Fibroblast of skin of left quadriceps (primary cell): ENCODE results near the gene ADISSP.

Source experiments
- DNase-seq, 2 experiments: peaks; one replicate each; pipeline ENCODE4 v3.0.0-alpha.2; 2013; ENCODE audit warnings: low read depth in 2 of 2

The ADISSP gene

DNA sequence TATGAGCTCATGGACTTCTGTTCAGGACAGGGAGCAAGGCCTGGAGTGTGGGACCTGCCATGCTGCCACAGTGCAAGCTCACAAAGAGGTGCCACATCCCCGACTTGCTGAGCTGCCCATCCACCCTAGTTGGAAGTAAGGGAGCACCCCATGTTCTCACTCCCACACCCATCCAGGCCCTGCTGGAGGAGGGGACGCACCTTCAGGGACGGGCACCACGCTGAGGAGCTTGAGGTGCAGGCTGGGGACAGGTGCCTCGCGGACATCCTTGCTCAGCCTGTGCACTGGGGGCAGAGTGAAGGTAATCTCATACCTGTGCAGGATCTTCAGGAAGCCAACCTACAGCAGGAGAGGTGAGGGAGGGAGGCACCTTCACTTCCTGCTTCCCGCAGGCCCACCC is 12.3 kb downstream of the ADISSP start:
- no peak for DNase-seq

DNA sequence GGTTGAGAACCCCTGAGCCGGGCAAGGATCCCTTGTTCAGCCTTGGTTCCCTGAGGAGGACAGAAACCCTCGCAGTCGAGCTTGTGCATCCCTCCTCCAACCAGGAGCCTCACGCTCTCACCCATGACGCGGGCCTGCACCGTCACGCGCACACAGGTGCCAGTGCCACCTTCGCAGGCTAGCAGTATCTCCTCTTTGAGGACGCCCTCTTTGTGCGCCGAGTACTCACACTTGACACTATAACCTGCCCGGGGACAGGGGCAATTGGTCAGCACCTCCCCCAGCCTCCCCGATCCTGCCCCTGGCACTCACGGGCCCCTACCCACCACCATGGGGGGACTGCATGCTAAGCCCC is 13.3 kb downstream of the ADISSP start:
- DNase-seq = no peak

DNA sequence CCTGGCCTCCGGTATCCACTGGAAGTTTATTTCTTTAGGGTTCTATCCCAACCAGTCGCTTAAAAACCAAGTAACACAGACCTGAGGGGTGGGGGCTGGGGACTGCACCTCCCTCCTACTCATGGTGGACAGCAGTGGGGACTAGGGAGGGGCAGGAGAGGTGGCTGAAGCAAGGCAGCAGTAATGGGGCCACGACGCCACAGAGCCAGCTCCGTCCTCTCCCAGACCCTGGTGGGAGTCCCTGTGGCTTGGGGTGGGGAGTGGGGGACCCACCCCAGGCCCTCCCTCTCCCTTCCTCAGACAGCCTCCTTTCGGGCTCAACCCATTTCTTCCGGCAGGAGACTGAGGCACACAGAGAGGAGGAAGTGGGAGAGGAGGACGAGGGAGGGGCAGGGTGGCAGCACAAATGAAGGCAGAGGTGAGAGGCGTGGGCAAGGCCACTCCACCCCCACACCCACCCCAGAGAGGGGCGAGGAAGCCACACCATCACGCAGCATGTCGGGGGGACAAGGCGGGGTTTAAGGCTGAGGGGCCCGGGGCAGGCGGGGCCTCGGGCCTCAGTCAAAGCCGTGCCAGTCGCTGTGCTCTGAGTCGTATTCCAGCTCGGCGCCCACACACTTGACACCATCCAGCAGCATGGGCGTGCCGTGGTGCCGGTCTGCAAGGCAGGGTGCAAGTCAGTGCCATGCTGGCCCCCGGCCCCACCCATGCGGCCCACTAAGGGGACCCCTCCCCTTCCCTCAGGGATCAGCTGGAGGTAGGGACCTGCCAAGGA is 13.9 kb downstream of the ADISSP start:
- DNase-seq = no peak

DNA sequence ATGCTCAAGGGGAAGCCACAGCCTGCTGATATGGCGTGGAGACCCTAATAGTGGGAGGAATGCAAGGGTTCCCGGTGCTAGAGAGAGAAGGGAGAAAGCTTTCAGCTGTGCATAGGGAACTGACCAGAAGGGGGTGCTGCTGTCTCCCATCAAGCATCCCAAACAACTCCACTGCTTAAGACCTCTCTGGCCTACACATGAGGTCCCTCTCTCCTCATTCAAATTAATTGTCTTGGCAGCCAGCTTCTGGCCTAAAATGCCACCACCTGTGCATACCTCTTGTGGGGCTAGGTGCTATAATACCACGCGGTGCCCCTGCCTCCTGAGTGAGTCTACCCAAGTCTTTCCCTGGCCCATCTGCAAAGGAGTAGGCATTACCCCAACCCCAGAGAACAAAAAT is 14.5 kb downstream of the ADISSP start:
- peak in 1 of 2 experiments; percentile 25 for DNase-seq

DNA sequence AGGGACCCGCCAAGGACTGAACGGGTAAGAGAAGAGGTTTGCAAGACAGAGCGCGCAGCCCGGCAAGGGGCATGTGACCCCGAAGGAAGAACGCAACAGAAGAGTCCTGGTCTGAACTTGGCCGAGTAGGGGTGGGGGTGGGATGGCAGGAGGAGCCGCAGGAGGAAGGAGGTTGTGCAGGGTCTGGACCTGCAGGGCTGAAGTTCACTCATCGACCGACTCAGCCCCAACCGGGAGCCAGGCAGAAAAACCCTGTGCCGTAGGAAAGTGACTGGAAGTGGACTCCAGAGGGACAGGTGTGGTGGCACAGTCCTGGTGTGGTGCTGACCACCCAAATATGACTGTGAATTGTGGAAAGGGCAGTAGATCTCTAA is 15.2 kb downstream of the ADISSP start:
- DNase-seq = no peak

DNA sequence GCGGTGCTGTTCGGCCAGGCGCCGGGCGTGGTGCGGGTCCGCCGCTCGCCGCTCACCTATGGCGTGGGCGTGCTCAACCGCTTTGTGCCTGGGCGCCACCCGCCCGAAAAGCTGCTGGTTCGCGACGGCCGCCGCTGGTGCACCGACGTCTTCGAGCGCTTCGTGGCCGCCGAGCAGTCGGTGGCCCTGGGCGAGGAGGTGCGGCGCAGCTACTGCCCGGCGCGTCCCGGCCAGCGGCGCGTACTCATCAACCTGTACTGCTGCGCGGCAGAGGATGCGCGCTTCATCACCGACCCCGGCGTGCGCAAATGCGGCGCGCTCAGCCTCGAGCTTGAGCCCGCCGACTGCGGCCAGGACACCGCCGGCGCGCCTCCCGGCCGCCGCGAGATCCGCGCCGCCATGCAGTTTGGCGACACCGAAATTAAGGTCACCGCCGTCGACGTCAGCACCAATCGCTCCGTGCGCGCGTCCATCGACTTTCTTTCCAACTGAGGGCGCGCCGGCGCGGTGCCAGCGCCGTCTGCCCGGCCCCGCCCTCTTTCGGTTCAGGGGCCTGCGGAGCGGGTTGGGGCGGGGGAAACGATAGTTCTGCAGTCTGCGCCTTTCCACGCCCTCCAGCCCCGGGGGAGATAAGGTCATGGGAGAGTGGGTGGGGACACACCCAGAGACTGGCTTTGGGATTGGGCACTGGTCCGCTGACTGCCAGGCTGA is 15.7 kb downstream of the ADISSP start:
- no peak for DNase-seq

DNA sequence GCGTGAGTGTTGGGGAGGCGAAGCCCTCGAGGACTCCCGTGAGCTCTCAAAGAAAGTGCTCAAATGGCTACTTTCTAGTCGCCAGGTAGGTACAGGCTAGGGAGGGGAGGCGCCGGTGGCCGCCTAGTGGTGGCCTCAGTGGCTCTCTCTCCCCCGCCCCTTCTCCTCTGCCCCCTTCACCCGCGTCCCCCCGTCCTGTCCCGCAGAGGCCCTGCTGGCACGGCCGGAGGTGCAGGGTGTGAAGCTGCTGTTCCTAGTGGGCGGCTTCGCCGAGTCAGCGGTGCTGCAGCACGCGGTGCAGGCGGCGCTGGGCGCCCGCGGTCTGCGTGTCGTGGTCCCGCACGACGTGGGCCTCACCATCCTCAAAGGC is 16.3 kb downstream of the ADISSP start:
- no peak for DNase-seq

DNA sequence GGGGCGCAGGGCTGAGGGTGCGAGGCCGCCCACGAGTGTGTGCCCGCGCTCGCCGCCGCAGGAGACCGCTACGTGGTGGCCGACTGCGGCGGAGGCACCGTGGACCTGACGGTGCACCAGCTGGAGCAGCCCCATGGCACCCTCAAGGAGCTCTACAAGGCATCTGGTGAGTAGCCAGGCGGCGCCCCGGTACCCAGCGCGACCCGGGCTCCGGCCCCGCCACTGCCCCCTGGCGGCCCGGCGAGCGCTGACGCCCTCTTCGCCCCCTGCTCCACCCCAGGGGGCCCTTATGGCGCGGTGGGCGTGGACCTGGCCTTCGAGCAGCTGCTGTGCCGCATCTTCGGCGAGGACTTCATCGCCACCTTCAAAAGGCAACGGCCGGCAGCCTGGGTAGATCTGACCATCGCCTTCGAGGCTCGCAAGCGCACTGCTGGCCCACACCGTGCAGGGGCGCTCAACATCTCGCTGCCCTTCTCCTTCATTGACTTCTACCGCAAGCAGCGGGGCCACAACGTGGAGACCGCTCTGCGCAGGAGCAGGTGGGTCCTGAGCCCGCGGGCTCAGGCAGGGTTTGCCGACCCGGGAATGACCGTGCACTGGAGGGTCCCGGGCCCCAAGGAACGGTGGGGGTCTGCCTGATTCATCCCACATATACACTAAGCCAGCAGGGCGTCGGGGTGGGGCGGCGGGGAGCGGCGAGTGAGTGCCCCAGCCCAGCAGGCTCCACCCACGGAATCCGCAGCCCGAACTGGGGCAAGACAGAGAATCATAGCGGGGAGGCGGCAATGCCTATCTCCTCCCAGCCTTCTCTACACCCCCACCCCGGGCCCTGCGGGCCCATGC is 17.6 kb downstream of the ADISSP start:
- no peak for DNase-seq

DNA sequence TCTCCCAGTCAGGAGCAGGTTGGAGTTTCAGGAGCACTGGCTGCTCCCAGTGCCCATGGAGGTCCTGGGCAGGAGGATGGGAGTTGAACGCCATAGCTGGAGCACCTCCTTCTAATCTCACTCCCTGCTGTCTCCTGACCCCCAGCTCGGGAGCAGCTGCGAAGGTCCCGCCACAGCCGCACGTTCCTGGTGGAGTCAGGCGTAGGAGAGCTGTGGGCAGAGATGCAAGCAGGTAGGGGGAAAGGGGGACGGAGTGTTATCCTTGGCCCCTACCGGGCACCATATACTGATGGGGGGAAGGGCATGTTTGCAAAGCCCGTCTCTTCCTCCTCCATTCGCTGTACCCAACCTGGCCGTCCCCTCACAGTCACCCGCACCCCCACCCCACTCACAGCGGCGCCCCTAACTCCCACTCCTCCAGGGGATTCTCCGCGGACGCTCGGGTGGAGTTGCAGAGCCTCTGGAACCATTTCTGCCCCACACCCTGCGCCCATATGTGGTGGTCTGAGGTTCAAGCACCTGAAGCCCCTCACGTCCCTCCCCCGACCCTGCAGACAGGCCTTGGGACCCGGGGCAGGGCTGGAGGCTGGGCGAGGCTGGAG is 18.4 kb downstream of the ADISSP start:
- no peak for DNase-seq

DNA sequence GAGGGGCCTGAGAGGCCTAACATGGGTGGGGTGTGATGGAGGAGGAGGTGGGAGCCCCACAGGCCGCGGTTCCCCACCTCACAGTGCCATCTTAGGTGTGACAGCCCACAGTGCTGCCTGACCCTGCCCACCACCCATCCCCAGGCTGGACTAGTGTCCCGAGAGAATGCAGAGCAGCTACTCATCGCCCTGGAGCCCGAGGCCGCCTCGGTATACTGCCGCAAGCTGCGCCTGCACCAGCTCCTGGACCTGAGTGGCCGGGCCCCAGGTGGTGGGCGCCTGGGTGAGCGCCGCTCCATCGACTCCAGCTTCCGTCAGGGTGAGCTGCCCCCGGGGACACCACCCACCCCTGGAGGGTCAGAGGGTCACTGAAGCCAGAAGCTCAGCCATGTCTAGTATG is 19.5 kb downstream of the ADISSP start:
- no peak for DNase-seq

DNA sequence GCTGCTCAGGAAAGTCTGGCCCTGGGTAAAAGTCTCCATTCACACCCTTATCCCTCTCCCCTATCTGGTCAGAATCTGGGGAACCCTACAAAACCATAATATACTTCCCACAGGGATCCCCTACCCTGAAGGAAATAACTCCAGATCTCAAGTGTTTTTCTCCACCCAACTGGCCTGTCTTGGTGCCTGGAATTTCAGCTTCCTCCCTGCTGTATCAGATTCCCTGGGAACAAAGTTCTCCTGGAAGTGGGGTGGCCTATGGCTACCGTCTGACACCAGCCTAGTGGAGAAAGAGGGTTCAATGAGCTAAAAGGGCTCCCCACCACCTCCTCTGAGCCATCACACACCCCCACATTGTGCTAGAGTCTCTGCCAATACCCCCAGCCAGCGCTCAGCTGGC is 20.1 kb downstream of the ADISSP start:
- DNase-seq = no peak

DNA sequence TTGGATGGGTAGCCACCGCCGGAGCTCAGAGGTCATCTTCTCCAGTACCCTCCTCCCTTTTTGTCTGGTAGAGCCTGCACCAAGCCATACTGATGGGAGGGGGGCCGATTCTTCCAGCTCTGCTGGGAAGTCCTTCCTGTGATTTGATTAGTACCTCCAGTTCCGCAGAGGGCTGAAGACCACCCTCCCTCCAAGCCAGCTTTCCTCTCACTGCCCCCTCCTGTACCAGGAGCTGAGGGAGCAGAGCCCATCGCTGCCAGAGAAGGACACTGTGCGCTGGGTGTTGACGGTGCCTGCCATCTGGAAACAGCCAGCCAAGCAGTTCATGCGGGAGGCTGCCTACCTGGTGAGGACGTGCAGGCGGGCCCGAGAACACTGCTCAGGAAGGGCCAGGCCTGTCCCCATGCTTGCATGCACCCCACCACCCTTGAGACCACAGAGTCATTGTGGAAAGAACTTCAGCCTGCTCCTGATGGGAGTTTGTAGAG is 21.8 kb downstream of the ADISSP start:
- DNase-seq = no peak

DNA sequence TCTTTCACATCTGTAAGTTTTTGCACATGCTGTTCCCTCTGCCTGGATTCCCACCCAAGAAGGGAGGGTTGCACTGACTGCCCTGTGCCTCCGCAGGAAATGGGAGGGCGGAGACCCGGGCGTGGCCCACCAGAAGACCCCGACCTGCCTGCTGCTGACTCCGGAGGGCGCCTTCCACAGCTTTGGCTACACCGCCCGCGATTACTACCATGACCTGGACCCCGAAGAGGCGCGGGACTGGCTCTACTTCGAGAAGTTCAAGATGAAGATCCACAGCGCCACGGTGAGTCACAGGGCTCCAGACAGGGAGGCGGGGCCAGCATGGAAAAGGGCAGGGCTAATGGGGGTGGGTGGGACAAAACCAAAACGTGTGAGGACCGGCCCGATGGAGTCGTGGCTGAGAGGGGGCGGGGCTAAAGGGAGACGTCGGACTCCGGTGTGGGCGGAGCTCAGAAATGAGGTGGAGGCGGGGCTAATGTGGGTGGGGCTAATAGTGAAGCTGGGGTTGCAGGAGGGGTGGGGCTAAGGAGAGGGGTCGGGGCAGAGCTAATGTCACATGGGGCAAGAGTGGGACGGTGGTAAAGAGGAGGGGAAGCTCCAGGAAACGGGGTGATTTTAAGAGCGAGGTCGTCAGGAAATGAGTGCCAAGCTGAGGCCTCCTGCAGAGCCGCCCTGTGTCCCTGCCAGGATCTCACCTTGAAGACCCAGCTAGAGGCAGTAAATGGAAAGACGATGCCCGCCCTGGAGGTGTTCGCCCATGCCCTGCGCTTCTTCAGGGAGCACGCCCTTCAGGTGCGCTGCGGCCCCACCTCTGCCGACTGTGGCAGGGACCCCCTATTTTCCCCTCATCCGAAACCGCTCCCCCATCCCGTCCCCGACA is 22.5 kb downstream of the ADISSP start:
- no peak for DNase-seq

DNA sequence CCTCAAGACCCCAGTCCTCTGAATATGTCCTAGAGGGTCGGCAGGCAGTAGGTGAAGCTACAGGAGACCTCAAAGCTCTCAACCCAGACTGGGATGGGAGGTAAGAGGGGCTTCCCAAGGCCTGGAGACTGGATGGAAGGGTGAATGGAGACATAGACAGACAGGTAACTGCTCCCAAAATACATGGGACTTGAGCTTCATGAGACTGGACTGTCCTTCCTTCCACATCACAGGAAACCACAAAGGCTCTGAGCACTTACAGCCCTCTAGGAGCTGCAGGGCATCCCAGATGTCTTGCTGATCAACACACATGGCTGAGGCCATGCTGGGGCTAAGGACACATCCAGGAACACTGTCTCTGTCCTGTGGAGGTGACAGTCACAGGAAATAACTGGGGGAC is 23.5 kb downstream of the ADISSP start:
- no peak for DNase-seq

DNA sequence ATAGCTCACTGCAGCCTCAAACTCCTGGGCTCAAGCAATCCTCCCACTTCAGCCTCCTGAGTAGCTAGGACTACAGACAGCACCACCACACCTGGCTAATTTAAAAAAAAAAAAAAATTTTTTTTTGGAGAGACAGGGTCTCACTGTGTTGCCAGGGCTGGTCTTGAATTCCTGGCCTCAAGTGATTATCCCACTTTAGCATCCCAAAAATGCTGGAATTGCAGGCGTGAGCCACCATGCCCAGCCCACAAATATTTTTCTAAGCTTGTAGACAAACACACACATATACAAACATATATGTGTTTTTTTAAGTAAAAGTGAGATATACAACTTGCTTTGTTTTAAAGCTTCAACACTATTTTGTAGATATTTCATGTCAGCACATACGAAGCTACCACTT is 24.3 kb downstream of the ADISSP start:
- no peak for DNase-seq

DNA sequence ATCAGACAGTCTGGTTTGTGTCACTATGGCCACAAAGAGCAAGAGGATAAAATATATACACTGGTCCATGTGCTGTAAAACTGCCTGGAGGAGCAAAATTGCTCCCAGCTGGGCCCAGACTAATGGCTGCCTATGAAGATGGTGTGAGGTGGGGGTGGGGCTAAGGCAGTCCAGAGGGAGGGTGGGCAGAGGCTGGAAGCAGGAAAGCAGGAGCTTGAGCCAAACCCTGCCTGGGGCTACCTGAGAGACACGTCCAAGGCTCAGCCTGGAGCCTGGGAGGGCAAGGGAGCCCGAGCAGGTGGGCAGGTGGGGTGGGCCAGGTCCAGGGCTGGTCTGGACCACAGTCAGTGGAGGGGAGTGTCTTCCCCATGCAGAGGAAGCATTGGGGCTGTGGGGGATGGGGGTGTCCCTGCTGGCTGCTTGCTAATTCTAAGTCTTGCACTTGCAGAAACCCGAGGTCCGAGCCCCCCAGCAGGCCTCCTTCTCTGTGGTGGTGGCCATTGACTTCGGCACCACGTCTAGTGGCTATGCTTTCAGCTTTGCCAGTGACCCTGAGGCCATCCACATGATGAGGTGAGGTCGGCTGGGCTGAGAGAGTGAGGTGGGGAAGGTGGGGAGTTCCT is 25.6 kb downstream of the ADISSP start:
- DNase-seq = no peak

DNA sequence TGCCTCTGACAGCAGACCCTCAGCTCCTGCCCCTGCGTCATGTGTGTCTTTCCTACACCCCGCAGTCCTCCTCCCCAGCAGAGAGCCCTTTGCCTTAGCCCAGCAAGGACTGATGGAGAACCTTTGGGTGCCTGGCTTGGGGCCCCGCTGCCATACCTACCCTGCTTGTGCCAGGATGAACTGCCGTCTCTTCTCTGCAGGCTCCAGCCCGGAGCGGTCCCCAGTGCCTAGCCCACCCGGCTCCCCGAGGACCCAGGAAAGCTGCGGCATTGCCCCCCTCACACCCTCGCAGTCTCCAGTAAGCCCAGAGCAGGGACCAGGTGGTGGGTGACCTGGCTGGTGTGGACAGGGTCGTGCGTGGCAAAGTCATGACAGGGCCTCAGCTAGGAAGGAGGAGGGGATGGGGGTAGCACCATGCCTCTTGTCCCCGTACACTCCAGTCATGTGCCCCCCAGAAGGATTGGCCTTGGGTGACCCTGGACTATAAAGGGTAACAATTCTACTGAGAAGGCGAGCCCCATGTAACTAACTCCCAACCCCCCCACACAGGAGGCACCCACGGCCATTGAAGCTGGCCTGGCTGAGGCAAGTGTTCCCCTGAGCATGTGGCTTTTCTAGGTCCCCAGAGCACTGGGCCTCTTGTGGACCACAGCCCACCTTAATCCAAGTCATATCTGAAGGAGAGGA is 26.8 kb downstream of the ADISSP start:
- DNase-seq = no peak

DNA sequence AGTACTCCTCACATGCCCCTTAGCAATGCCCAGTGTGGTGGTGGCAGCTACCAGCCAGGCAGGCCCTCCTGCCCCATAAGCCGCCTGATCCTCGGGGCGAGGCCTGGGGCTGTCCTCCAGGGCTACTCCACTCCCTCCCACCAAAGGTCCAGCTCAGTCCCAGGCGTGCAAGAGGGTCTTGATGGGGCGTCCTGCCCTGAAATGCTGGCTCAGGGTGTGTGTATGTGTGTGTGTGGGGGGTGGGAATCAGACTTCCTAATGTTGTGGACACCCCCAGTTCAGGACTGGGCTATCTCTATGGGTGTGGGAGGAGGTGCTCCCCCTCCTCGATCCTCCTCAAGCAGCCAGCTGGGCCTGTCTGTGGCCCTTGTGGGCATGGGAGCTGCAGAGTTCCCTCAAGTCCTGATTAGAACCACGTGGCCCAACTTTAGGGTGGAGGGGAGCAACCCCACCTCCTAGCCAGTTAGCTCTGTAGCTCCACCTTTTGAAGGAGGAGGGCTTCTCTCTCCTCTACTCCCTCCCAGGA is 27.6 kb downstream of the ADISSP start:
- no peak for DNase-seq

DNA sequence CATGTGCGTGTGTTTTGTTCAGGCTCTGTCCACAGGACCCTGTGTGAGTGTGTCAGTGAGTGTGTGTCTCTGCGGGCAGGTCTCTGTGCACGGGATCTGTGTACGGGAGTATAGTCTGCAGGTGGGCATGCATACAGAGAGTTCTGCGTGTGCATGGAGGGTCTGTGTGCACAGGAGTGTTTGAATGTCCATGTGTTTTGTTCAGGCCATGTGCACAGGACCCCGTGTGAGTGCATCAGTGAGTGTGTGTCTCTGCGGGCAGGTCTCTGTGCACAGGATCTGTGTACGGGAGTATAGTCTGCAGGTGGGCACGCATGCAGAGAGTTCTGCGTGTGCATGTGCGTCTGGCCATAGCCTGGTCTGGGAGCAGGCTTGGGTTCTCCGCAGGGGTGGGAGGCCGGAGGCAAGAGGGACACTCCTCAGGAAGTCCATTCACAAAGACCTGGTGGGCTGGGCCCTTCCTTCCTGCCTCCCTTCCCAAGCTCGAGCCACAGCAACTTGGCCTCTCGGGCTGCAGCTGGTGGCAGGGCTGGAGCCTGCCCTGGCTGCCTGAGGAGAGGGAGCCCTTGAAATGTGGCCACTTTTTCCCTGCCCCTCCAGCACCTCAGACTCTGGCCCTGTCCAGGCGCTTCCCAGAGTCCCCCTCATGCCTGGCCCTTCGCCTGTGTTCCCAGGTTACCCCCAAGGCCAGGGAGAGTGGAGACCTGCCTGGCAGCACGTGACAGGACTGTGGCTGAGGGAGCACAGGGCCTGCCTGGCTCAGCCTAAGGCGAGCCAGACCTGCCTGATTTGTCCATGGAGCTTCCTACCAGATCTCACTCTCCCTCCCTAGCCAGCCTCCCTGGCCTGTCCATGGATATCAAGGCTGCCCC is 28.3 kb downstream of the ADISSP start:
- DNase-seq = no peak
